NOMO-1 treated with DMSO at 0.1 percent for 48 hours (cell line): ENCODE measurements around the gene AP1M1.

Source experiments
- DNase-seq: peaks from one replicate; lab custom pipeline; 2025; ENCODE audit not compliant: unreplicated experiment; lab: John Stamatoyannopoulos, UW

Gene AP1M1

GRCh38 chr19:16229322-16229641, 31.6 kb downstream of the AP1M1 start:
- no peak for DNase-seq

- DNase-seq, result no peak
Measured at GRCh38 chr19:16232127-16232526, 34.4 kb downstream of the AP1M1 start.

- DNase-seq, result no peak
Measured at GRCh38 chr19:16232568-16232967, 34.9 kb downstream of the AP1M1 start.

- DNase-seq, result no peak
Measured at GRCh38 chr19:16233081-16233776, 35.5 kb downstream of the AP1M1 start.

- no peak for DNase-seq
Measured at GRCh38 chr19:16233836-16234551, 36.3 kb downstream of the AP1M1 start.

- no peak for DNase-seq
Measured at GRCh38 chr19:16234552-16235445, 37.1 kb downstream of the AP1M1 start.

GRCh38 chr19:16235811-16236652, 38.3 kb downstream of the AP1M1 start:
- DNase-seq, result no peak

- DNase-seq, result no peak
Measured at GRCh38 chr19:16244091-16244490, 46.4 kb downstream of the AP1M1 start.

GRCh38 chr19:16247353-16248182, 49.9 kb downstream of the AP1M1 start:
- DNase-seq, result peak; percentile 59

GRCh38 chr19:16248380-16249023, 50.8 kb downstream of the AP1M1 start:
- DNase-seq, result no peak

GRCh38 chr19:16249826-16250404, 52.2 kb downstream of the AP1M1 start:
- DNase-seq, result no peak

- DNase-seq, result peak; percentile 61
Measured at GRCh38 chr19:16252459-16253205, 54.9 kb downstream of the AP1M1 start.

- DNase-seq, result no peak
Measured at GRCh38 chr19:16254851-16255408, 57.2 kb downstream of the AP1M1 start.

- DNase-seq, result no peak
Measured at GRCh38 chr19:16257509-16258002, 59.8 kb downstream of the AP1M1 start.

- DNase-seq, result no peak
Measured at GRCh38 chr19:16258440-16258903, 60.8 kb downstream of the AP1M1 start.

- DNase-seq, result no peak
Measured at GRCh38 chr19:16259385-16260159, 61.9 kb downstream of the AP1M1 start.
